C4-2B (cell line): ENCODE results near the gene TBC1D13.

ENCODE experiments used
- CTCF ChIP-seq: fragments of 450-650 bp; conservative IDR thresholded peaks from 2 replicates; pipeline ENCODE4 v1.5.1; 2017; ENCODE audit warnings: mild to moderate bottlenecking
- ZFX ChIP-seq: fragments of 450-650 bp; IDR thresholded peaks from 2 replicates; pipeline ENCODE4 v1.6.1; 2017

DNA sequence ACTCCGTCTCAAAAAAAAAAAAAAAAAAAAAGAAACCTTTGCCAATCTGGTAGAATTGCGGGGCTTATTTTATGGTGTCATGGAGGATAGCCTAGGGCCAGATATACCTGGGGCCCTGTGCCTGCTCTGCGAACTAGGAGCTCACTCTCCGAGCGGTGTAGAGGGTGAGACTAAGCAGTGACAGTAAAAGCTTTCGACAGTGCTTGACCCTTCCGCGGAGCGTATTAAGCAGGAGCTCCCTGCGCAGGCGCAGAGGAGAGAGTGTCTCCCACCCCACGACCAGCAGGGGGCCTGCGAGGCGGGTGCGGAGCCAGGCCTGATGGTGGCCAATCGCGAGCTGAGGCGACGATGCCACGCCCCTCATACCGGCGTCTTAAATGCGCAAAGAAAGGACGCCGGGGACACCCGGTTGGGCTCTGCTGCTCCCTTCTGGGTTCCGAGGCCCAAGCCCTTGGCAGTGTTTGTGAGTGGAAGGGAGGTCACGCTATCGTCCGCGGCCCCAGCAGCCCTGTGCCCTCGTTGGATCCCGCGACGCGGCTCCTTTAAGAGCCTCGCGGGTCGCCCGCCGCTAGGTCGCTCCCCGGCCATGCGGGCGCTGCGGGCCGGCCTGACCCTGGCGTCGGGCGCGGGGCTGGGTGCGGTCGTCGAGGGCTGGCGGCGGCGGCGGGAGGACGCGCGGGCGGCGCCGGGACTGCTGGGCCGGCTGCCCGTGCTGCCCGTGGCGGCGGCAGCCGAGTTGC, 31.2 kb downstream of the TBC1D13 start, which contains the start of gene ENDOG:
- TF ChIP-seq CTCF, result peak; percentile 97
- TF ChIP-seq ZFX, result peak; percentile 86; the same call in 1 of the 2 replicates
